GM12873 (cell line): Measurements from ENCODE around the gene ACTR8.

Experiments
- CTCF ChIP-seq: IDR thresholded peaks from 2 replicates; pipeline ENCODE4 v1.5.1; 2012; ENCODE audit warnings: low read depth, mild to moderate bottlenecking, moderate library complexity, low read length, control low read depth; ENCODE audit not compliant: insufficient read depth; ENCODE audit errors: missing control alignments

ACTR8 gene

GRCh38 chr3:53829605-53830004 is 52.3 kb downstream of the ACTR8 start:
- TF ChIP-seq CTCF = no peak

GRCh38 chr3:53828581-53828980 is 53.4 kb downstream of the ACTR8 start:
- no peak for TF ChIP-seq CTCF

GRCh38 chr3:53826048-53826447 is 55.9 kb downstream of the ACTR8 start:
- no peak for TF ChIP-seq CTCF

GRCh38 chr3:53824795-53825194 is 57.2 kb downstream of the ACTR8 start:
- no peak for TF ChIP-seq CTCF

GRCh38 chr3:53823956-53824657 is 57.8 kb downstream of the ACTR8 start:
- TF ChIP-seq CTCF = no peak

GRCh38 chr3:53823026-53823955 is 58.7 kb downstream of the ACTR8 start:
- no peak for TF ChIP-seq CTCF

- no peak for TF ChIP-seq CTCF
These were observed 59.6 kb downstream of the ACTR8 start for GRCh38 chr3:53822331-53822741.
